NOMO-1 treated with DMSO at 0.1 percent for 48 hours (cell line): ENCODE data around the gene RABL6.
"Not testable (repeated sequence)": the region's sequence is repeated elsewhere in the genome, so short reads cannot be mapped to it uniquely, and the experiment has no call there.

ENCODE experiments used
- DNase-seq: peaks from one replicate; lab custom pipeline; 2025; ENCODE audit not compliant: unreplicated experiment; lab: John Stamatoyannopoulos, UW

The RABL6 gene

GRCh38 chr9:136807281-136808074 is at the start of gene RABL6:
RABL6 (plus strand) TSS chr9:136807948; CDS start chr9:136808197, 249 bp downstream.
- peak; percentile 89 for DNase-seq

GRCh38 chr9:136759001-136759400 is 48.7 kb upstream of the RABL6 start:
- no peak for DNase-seq

- DNase-seq = no peak
Measured at GRCh38 chr9:136759436-136760325, 48.1 kb upstream of the RABL6 start.

GRCh38 chr9:136760424-136760823 is 47.3 kb upstream of the RABL6 start:
- no peak for DNase-seq

GRCh38 chr9:136760834-136761544 is 46.8 kb upstream of the RABL6 start:
- DNase-seq = peak; percentile 63

- DNase-seq = no peak
Measured at GRCh38 chr9:136761545-136761981, 46.2 kb upstream of the RABL6 start.

DNA sequence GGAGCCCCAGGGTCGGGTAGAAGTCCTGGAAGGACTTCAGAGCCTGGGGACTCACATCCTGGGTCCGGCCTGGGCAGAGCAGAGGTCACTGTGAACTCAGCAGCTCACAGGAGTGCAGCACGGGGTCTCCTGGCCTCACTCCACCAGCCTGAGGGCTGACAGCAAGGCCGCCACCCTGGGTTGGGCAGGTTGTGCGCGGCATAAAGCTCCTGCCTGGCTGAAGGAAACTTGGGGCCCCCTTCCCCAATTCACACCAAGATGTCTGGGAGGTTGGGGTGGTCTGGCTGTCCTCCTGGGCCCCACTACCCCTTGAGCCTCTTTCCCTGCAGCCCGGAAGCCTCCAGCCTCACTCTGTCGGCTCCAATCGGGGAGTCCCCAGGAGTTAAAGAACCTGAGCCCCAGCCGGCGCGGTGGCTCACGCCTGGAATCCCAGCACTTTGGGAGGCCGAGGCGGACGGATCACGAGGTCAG is 45.5 kb upstream of the RABL6 start:
- no peak for DNase-seq

GRCh38 chr9:136762915-136763648 is 44.7 kb upstream of the RABL6 start:
- peak; percentile 20 for DNase-seq

- DNase-seq = no peak
Measured at GRCh38 chr9:136763649-136764035, 44.1 kb upstream of the RABL6 start.

DNA sequence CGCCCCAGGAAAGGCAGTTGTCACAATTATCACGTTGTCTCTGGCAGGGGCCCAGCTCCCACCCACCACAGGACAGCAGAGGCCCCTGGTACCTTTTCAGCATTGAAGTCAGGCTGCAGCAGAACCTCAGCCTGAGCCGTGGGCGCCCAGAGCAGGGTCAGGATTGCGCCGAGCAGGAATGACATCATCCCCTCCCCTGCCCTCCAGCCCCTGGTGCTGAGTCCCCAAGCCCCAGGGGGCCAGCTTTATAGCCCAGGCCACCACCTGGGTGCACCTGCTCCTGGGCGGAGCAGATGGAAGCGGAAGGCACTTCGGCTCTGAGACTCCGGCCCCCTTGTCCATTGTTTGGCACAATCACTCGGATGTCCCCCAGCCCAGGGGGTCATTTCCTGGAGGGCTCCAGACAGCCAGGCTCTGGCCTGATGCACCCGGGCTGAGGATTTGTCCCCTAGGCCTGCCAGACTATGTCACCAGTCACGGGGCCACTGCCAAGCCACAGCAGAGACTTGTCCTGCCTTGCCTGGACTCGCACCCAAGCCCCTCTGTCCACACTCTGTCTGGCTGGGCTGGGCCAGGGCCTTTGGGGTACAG is 43.4 kb upstream of the RABL6 start, which contains the start of gene LCN15:
TSS of gene LCN15 (minus strand) at position 218 of the 591 bp plus-strand sequence. CDS start at position 188, 30 bp downstream.
- DNase-seq = no peak

DNA sequence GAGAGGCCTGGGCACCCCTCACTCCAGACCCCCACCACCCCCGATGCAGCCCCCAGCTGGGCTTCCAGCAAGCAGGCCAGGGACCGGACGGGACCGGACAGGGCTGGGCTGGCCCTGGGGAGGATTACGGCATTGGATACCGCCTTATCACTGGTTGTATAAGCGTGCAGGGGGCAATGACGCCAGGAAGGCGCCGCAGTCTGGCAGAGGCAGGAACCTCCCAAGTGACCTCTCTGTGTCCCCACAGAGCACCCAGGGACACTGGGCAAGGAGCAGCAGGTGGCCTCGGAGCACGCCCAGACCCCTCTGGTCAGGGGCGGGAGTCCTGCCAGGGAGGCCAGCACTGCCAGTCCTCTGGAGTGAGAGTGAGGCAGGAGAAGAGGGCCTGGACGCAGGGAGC is 42.7 kb upstream of the RABL6 start:
- no peak for DNase-seq

- DNase-seq = not testable (repeated sequence)
Measured at GRCh38 chr9:136765745-136766409, 41.9 kb upstream of the RABL6 start.

GRCh38 chr9:136766410-136767120 is 41.2 kb upstream of the RABL6 start:
- peak; percentile 22 for DNase-seq

- DNase-seq = peak; percentile 16
Measured at GRCh38 chr9:136769710-136770191, 38.0 kb upstream of the RABL6 start.

DNA sequence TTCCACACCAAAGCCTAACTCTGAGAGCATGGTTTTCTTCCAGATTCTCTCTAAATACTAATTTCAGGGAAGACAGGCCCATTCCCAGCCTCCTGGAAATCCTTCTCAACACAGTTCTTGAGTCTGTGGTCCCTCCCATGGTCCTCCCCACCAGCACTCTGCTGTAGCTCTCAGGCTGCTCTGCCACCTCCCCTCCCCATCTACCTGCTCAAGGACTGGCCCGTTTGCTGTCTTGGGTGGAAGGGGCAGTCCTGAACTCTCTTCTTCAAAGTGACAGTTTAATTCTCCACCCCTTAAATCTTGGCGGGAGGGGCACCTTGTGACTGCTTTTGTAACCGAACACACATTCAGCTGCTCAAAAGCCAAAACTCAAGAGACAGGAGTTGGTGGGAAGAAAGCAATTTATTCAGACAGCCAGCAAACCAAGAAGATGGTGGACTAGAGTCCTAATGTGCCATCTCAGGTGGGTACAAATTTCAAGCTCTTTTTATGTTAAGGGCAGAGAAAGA is 35.8 kb upstream of the RABL6 start:
- no peak for DNase-seq

- DNase-seq = peak; percentile 72
Measured at GRCh38 chr9:136773386-136774044, 34.2 kb upstream of the RABL6 start.

DNA sequence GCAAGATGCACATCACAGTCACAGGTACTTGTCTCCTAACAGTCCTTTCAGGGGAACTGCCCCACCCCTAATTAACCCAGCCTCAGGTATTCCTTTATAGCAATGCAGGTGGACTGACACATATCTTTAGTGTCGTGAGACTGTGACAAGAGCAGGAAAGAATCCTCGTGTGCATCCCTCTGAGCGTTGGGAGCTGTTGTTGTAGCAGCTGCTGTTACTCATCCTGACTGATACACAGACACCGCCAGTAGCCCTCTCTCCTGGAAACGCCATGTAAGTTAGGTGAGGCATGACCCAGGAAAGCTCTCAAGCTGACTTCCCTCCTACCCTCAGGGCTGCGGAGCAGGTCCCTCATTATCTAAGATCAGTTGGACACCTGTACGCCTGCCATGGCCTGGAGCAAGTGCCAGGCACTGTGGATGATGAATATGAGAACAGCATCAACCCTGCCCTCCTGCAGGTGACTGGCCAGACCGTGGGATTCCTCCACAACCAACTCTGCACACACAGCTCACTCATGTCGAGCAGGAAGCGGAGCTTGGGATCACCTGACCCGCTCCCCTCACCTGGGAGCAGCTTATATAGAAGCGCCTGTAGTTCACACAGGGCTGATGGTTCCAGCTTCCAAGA is 33.2 kb upstream of the RABL6 start:
- no peak for DNase-seq
